PFSK-1 (cell line): ENCODE measurements around the gene WBP1.

Source experiments
- POLR2AphosphoS5 ChIP-seq: IDR thresholded peaks from 2 replicates; pipeline ENCODE4 v1.6.1; 2012; ENCODE audit warnings: low read depth, mild to moderate bottlenecking, control low read depth, low read length, moderate library complexity
- SIN3A ChIP-seq: IDR thresholded peaks from 2 replicates; pipeline ENCODE4 v1.6.1; 2012; ENCODE audit warnings: mild to moderate bottlenecking, low read length, moderate library complexity, borderline replicate concordance; ENCODE audit not compliant: insufficient read depth
- TAF1 ChIP-seq: IDR thresholded peaks from 2 replicates; pipeline ENCODE4 v1.6.1; 2012; ENCODE audit warnings: low read length, control low read depth, borderline replicate concordance; ENCODE audit not compliant: insufficient read depth
- TF ChIP-seq, protein P1 (sequence below), 2 experiments: IDR thresholded peaks; 2 replicates each; pipeline versions ENCODE4 v1.6.1 to v1.8.0; 2011 to 2012; ENCODE audit warnings: low read depth in 2 of 2, low read length in 2 of 2, control low read depth in 1 of 2, inconsistent platforms in 1 of 2, mild to moderate bottlenecking in 1 of 2, moderate library complexity in 1 of 2; ENCODE audit not compliant: insufficient read depth in 1 of 2

DNA sequence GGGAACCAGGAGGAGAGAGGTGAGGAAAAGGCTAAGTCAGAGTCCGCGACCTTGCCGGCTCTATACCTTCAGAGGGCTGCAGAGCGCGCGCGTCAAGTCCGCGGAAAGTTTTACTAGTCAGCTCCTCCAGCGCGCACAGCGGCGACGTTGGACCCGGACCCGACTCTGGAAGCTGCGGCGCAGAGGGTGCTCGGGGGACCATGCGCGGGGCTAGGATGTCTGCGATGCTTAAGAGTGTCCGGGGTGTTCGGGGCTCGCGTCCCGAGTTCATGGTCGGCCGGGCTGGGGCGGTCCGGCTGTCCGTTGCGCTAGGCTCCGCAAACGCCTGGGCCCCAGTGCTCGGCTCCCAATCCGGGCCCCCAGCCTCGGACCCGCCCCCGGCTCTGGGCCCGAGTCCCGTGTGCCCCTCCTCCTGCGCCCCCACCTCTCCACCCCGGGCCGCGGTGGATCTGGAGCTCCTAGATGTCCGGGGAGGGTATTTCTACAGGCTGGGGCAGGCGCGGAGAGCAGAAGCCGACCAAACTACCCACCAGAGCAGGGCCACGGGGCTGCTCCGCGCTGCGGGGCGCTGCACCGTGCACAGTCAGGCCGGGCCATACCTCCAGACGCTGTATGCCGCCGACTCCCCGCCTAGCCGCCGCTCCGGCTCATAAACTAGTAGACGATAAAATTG lies 41.2 kb downstream of the WBP1 start, which contains the start of gene LBX2:
- TF ChIP-seq TAF1 (no peak), SIN3A (no peak), POLR2AphosphoS5 (no peak)
- TF ChIP-seq, protein P1, sequence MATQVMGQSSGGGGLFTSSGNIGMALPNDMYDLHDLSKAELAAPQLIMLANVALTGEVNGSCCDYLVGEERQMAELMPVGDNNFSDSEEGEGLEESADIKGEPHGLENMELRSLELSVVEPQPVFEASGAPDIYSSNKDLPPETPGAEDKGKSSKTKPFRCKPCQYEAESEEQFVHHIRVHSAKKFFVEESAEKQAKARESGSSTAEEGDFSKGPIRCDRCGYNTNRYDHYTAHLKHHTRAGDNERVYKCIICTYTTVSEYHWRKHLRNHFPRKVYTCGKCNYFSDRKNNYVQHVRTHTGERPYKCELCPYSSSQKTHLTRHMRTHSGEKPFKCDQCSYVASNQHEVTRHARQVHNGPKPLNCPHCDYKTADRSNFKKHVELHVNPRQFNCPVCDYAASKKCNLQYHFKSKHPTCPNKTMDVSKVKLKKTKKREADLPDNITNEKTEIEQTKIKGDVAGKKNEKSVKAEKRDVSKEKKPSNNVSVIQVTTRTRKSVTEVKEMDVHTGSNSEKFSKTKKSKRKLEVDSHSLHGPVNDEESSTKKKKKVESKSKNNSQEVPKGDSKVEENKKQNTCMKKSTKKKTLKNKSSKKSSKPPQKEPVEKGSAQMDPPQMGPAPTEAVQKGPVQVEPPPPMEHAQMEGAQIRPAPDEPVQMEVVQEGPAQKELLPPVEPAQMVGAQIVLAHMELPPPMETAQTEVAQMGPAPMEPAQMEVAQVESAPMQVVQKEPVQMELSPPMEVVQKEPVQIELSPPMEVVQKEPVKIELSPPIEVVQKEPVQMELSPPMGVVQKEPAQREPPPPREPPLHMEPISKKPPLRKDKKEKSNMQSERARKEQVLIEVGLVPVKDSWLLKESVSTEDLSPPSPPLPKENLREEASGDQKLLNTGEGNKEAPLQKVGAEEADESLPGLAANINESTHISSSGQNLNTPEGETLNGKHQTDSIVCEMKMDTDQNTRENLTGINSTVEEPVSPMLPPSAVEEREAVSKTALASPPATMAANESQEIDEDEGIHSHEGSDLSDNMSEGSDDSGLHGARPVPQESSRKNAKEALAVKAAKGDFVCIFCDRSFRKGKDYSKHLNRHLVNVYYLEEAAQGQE (IDR thresholded peaks at IDR 0.05; ENCODE audit: insufficient read depth in 1 of 2, low read depth in 2 of 2, low read length in 2 of 2), result no peak
